Amniotic epithelial cell (primary cell): ENCODE measurements around the gene CFAP97.
"Not testable (repeated sequence)": the region's sequence is repeated elsewhere in the genome, so short reads cannot be mapped to it uniquely, and the experiment has no call there.

ENCODE experiments used
- DNase-seq: peaks from one replicate; pipeline ENCODE4 v3.0.0-alpha.2; 2010; ENCODE audit warnings: low read depth

The CFAP97 gene

GRCh38 chr4:185142912-185143600 is 60.7 kb downstream of the CFAP97 start, which contains the start of gene SLC25A4:
Gene SLC25A4, plus strand, starts transcription at chr4:185143266. Its CDS starts 107 bp downstream, at chr4:185143373.
- DNase-seq = peak; percentile 45

- DNase-seq = no peak
These were observed 61.3 kb downstream of the CFAP97 start for GRCh38 chr4:185142564-185142911.

GRCh38 chr4:185141777-185142176 is 62.0 kb downstream of the CFAP97 start:
- no peak for DNase-seq

GRCh38 chr4:185139736-185140135 is 64.1 kb downstream of the CFAP97 start:
- no peak for DNase-seq

GRCh38 chr4:185138161-185138560 is 65.6 kb downstream of the CFAP97 start:
- DNase-seq = no peak

- DNase-seq = no peak
These were observed 66.4 kb downstream of the CFAP97 start for GRCh38 chr4:185137233-185137925.

- peak; percentile 47 for DNase-seq
These were observed 69.4 kb downstream of the CFAP97 start for GRCh38 chr4:185134307-185134869.

GRCh38 chr4:185128272-185129119 is 75.3 kb downstream of the CFAP97 start:
- no peak for DNase-seq

- DNase-seq = no peak
These were observed 76.5 kb downstream of the CFAP97 start for GRCh38 chr4:185127021-185127925.

GRCh38 chr4:185124006-185124405 is 79.8 kb downstream of the CFAP97 start:
- no peak for DNase-seq

GRCh38 chr4:185122681-185123345 is 81.0 kb downstream of the CFAP97 start:
- DNase-seq = no peak

- no peak for DNase-seq
These were observed 83.2 kb downstream of the CFAP97 start for GRCh38 chr4:185120631-185120946.

GRCh38 chr4:185119927-185120630 is 83.7 kb downstream of the CFAP97 start:
- DNase-seq = no peak

GRCh38 chr4:185119467-185119866 is 84.3 kb downstream of the CFAP97 start:
- DNase-seq = not testable (repeated sequence)

GRCh38 chr4:185118876-185119275 is 84.9 kb downstream of the CFAP97 start:
- no peak for DNase-seq

- DNase-seq = no peak
These were observed 86.4 kb downstream of the CFAP97 start for GRCh38 chr4:185117300-185117934.

GRCh38 chr4:185115827-185116232 is 88.0 kb downstream of the CFAP97 start:
- peak; percentile 98 for DNase-seq

GRCh38 chr4:185113340-185113739 is 90.5 kb downstream of the CFAP97 start:
- no peak for DNase-seq

GRCh38 chr4:185112104-185112503 is 91.7 kb downstream of the CFAP97 start:
- DNase-seq = peak; percentile 96

GRCh38 chr4:185110375-185110823 is 93.4 kb downstream of the CFAP97 start:
- DNase-seq = no peak
